GM19025 (cell line): ENCODE results near the gene MYH9.

Source experiments
- ATAC-seq: cut with Tn5 transposase; IDR thresholded peaks from one replicate; pipeline ENCODE4 v1.9.1; 2021; ENCODE audit warnings: mild to moderate bottlenecking, low read depth, moderate library complexity; ENCODE audit not compliant: unreplicated experiment

Gene MYH9

GRCh38 chr22:36351921-36352802 lies 35.6 kb downstream of the MYH9 start:
- no peak for ATAC-seq

GRCh38 chr22:36350751-36351594 lies 36.8 kb downstream of the MYH9 start:
- no peak for ATAC-seq

- no peak for ATAC-seq
These were observed 38.0 kb downstream of the MYH9 start for GRCh38 chr22:36349726-36350125.

GRCh38 chr22:36348760-36349159 lies 39.0 kb downstream of the MYH9 start:
- ATAC-seq, result no peak

- ATAC-seq, result no peak
These were observed 40.7 kb downstream of the MYH9 start for GRCh38 chr22:36347094-36347493.

- ATAC-seq, result no peak
These were observed 43.5 kb downstream of the MYH9 start for GRCh38 chr22:36344106-36344827.

- no peak for ATAC-seq
These were observed 44.1 kb downstream of the MYH9 start for GRCh38 chr22:36343720-36344105.

- no peak for ATAC-seq
These were observed 44.6 kb downstream of the MYH9 start for GRCh38 chr22:36343070-36343719.

- no peak for ATAC-seq
These were observed 46.1 kb downstream of the MYH9 start for GRCh38 chr22:36341640-36342041.

- no peak for ATAC-seq
These were observed 47.1 kb downstream of the MYH9 start for GRCh38 chr22:36340621-36341020.

- ATAC-seq, result no peak
These were observed 48.3 kb downstream of the MYH9 start for GRCh38 chr22:36339171-36340065.

- no peak for ATAC-seq
These were observed 50.2 kb downstream of the MYH9 start for GRCh38 chr22:36337365-36338130.

- no peak for ATAC-seq
These were observed 51.3 kb downstream of the MYH9 start for GRCh38 chr22:36336246-36337182.

GRCh38 chr22:36335621-36336020 lies 52.1 kb downstream of the MYH9 start:
- ATAC-seq, result no peak

- ATAC-seq, result no peak
These were observed 52.8 kb downstream of the MYH9 start for GRCh38 chr22:36334821-36335603.

- ATAC-seq, result no peak
These were observed 53.5 kb downstream of the MYH9 start for GRCh38 chr22:36334081-36334820.
